Chondrocyte (in vitro differentiated cells): ENCODE measurements around the gene OR2M3. TPM values are rescaled to one million over a fixed set of nuclear protein-coding genes. Genes with fewer than 3 reads are reported as not detected.

Experiments
- DNase-seq: peaks from one replicate; pipeline ENCODE4 v3.0.0; 2021; ENCODE audit warnings: mixed read lengths, low spot score
- H3K27ac Mint-ChIP-seq: one replicate; pipeline ENCODE4 v1.8.0; 2021; ENCODE audit warnings: mild to moderate bottlenecking, moderate library complexity, mixed read lengths; ENCODE audit not compliant: unreplicated experiment
- H3K27me3 Mint-ChIP-seq: 2 replicates; pipeline ENCODE4 v1.8.0; 2021; ENCODE audit warnings: low read depth, mixed read lengths
- H3K36me3 Mint-ChIP-seq: 2 replicates; pipeline ENCODE4 v1.8.0; 2021; ENCODE audit warnings: low read depth, mixed read lengths
- H3K4me1 Mint-ChIP-seq: 2 replicates; pipeline ENCODE4 v1.8.0; 2021; ENCODE audit warnings: low read depth, mild to moderate bottlenecking, mixed read lengths
- H3K4me3 Mint-ChIP-seq: one replicate; pipeline ENCODE4 v1.8.0; 2021; ENCODE audit warnings: mild to moderate bottlenecking, moderate library complexity, mixed read lengths; ENCODE audit not compliant: unreplicated experiment
- H3K9me3 Mint-ChIP-seq: 2 replicates; pipeline ENCODE4 v1.8.0; 2021; ENCODE audit warnings: low read depth, mixed read lengths
- total RNA-seq: library from RNA; stranded (reverse); gene quantifications from 3 replicates; pipeline ENCODE4 v1.2.1, GENCODE V29; 2021
- TF ChIP-seq, protein P1 (sequence below): fragments of 200-600 bp; sonication (generic); IDR thresholded peaks from 2 replicates; pipeline ENCODE4 v1.5.0; 2021; ENCODE audit warnings: antibody characterized with exemption, mild to moderate bottlenecking, moderate library complexity

The OR2M3 gene
- total RNA-seq, 1 donor from 2014 or later, result not detected

GRCh38 chr1:248165186-248165585, 31.9 kb upstream of the OR2M3 start:
- TF ChIP-seq, protein P1, sequence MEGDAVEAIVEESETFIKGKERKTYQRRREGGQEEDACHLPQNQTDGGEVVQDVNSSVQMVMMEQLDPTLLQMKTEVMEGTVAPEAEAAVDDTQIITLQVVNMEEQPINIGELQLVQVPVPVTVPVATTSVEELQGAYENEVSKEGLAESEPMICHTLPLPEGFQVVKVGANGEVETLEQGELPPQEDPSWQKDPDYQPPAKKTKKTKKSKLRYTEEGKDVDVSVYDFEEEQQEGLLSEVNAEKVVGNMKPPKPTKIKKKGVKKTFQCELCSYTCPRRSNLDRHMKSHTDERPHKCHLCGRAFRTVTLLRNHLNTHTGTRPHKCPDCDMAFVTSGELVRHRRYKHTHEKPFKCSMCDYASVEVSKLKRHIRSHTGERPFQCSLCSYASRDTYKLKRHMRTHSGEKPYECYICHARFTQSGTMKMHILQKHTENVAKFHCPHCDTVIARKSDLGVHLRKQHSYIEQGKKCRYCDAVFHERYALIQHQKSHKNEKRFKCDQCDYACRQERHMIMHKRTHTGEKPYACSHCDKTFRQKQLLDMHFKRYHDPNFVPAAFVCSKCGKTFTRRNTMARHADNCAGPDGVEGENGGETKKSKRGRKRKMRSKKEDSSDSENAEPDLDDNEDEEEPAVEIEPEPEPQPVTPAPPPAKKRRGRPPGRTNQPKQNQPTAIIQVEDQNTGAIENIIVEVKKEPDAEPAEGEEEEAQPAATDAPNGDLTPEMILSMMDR, result no peak
- H3K27me3 Mint-ChIP-seq, result no peaks in the 10 kb centered on the region
- H3K9me3 Mint-ChIP-seq, result peaks cover 18% of the 10 kb centered on the region
- no peak overlapping the region for H3K27ac Mint-ChIP-seq
- no peak overlapping the region for H3K4me3 Mint-ChIP-seq
- H3K36me3 Mint-ChIP-seq, result no peaks in the 10 kb centered on the region
- H3K4me1 Mint-ChIP-seq, result no peaks in the 10 kb centered on the region
- DNase-seq, result no peak

DNA sequence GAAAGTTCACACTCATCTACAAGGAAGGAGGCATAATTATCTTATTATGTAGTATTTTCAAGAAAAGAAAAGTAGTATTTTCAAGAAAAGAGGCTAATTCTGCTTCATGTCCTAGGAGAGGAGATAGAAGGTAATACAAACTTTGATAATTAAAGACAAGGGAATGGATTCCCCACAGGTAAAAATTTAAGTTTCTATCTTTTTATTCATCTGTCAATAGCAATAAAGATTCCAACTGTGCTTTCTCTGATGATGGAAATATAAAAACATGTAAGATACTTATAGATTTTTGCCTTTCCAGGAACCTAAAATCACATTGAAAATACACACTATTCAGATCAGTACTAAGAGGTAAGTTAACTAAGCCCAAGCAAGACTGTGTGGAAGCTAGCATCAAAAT, 22.5 kb upstream of the OR2M3 start, which contains the start of gene OR2M2:
OR2M2 (plus strand) TSS at position 301 of the 400 bp plus-strand sequence. CDS start 5,165 bp downstream, outside the sequence.
- Mint-ChIP-seq H3K36me3 (no peaks in the 10 kb centered on the region), H3K9me3 (peaks cover 39% of the 10 kb centered on the region)

GRCh38 chr1:248183996-248184395, 13.1 kb upstream of the OR2M3 start:
- Mint-ChIP-seq H3K4me3 (no peak overlapping the region), H3K36me3 (peaks cover 2% of the 10 kb centered on the region), H3K4me1 (no peaks in the 10 kb centered on the region), H3K27me3 (no peaks in the 10 kb centered on the region), H3K9me3 (peaks cover 55% of the 10 kb centered on the region), H3K27ac (no peak overlapping the region)
- TF ChIP-seq, protein P1, result no peak
- DNase-seq, result no peak

More for the DNA sequence above, 22.5 kb upstream of the OR2M3 start, which contains the start of gene OR2M2:
- Mint-ChIP-seq H3K27ac (no peak within 1 kb of the TSS), H3K4me1 (no peaks in the 10 kb centered on the region), H3K27me3 (no peaks in the 10 kb centered on the region), H3K4me3 (no peak within 1 kb of the TSS)
- TF ChIP-seq, protein P1, result no peak
- DNase-seq, result no peak

- no peak for DNase-seq
- no peak overlapping the region for H3K4me3 Mint-ChIP-seq
- H3K27ac Mint-ChIP-seq, result no peak overlapping the region
- no peaks in the 10 kb centered on the region for H3K27me3 Mint-ChIP-seq
- no peaks in the 10 kb centered on the region for H3K4me1 Mint-ChIP-seq
- H3K9me3 Mint-ChIP-seq, result peaks cover 52% of the 10 kb centered on the region
- TF ChIP-seq, protein P1, result no peak
- H3K36me3 Mint-ChIP-seq, result peaks cover 2% of the 10 kb centered on the region
Measured at GRCh38 chr1:248187363-248187762, 9.7 kb upstream of the OR2M3 start.

- Mint-ChIP-seq H3K27me3 (no peaks in the 10 kb centered on the region), H3K36me3 (peaks cover 1% of the 10 kb centered on the region), H3K4me1 (no peaks in the 10 kb centered on the region), H3K4me3 (no peak overlapping the region), H3K9me3 (peaks cover 51% of the 10 kb centered on the region), H3K27ac (no peak overlapping the region)
- DNase-seq, result no peak
- TF ChIP-seq, protein P1, result no peak
Measured at GRCh38 chr1:248189026-248189425, 8.0 kb upstream of the OR2M3 start.
